Measurements from ENCODE around the gene ERICH2. TPM values are rescaled to one million over a fixed set of nuclear protein-coding genes. Genes with fewer than 3 reads are reported as not detected.

ERICH2 gene
- total and polyA plus RNA-seq, 2 of the 13 experiments (the other 11 are each of a cell fraction or from before 2014, with no cell fraction given) = not detected

DNA sequence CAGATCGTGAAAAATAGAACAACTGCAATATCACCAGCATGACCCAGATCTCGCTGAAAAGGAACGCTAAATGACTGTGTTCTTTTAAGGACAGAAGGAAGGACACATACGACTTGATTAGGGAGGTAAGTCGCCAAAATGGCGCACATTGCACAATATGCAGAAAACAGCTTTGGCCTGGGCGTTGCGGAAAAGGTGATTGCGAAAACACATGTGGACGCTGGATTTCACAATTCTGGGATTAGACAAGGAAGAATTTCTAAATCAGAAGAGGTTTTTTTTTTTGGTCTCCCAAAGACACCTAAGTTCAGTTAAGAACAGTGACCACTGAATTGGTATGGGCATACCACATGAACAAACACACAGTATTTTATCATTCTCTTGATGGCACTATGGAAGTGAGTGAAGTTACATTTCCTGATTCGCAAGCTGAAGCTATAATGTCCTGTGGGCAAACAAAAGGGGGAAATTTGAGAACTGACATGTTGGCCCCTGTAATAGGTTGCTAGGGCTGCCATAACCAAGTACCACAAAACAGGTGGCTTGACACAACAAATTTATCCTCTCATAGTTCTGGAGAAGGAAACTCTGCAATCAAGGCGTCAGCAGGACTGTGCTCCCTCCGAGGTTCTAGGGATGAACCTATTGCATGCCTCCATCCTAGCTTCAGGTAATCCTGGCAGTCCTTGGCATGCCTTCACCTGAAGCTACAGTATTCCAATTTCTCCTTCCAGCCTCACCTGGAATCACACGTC, 25.8 kb upstream of the ERICH2 start (continued):
- TF ChIP-seq, protein P1, sequence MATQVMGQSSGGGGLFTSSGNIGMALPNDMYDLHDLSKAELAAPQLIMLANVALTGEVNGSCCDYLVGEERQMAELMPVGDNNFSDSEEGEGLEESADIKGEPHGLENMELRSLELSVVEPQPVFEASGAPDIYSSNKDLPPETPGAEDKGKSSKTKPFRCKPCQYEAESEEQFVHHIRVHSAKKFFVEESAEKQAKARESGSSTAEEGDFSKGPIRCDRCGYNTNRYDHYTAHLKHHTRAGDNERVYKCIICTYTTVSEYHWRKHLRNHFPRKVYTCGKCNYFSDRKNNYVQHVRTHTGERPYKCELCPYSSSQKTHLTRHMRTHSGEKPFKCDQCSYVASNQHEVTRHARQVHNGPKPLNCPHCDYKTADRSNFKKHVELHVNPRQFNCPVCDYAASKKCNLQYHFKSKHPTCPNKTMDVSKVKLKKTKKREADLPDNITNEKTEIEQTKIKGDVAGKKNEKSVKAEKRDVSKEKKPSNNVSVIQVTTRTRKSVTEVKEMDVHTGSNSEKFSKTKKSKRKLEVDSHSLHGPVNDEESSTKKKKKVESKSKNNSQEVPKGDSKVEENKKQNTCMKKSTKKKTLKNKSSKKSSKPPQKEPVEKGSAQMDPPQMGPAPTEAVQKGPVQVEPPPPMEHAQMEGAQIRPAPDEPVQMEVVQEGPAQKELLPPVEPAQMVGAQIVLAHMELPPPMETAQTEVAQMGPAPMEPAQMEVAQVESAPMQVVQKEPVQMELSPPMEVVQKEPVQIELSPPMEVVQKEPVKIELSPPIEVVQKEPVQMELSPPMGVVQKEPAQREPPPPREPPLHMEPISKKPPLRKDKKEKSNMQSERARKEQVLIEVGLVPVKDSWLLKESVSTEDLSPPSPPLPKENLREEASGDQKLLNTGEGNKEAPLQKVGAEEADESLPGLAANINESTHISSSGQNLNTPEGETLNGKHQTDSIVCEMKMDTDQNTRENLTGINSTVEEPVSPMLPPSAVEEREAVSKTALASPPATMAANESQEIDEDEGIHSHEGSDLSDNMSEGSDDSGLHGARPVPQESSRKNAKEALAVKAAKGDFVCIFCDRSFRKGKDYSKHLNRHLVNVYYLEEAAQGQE (IDR thresholded peaks at IDR 0.05; ENCODE audit: borderline replicate concordance in 1 of 2, low read depth in 1 of 2, low read length in 2 of 2) = peak in 1 of 2 experiments; percentile 54; a peak in 1 of 4 replicates
- peak; percentile 80 for TF ChIP-seq FOSL2 (CRISPR knock-in tag; IDR thresholded peaks at IDR 0.05)
- TF ChIP-seq RBFOX2 (IDR thresholded peaks at IDR 0.05; ENCODE audit: low read depth, low read length) = no peak
- TF ChIP-seq, protein P2, sequence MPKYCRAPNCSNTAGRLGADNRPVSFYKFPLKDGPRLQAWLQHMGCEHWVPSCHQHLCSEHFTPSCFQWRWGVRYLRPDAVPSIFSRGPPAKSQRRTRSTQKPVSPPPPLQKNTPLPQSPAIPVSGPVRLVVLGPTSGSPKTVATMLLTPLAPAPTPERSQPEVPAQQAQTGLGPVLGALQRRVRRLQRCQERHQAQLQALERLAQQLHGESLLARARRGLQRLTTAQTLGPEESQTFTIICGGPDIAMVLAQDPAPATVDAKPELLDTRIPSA (CRISPR knock-in tag; IDR thresholded peaks at IDR 0.05; ENCODE audit: borderline replicate concordance) = no peak
- TF ChIP-seq, protein P3, sequence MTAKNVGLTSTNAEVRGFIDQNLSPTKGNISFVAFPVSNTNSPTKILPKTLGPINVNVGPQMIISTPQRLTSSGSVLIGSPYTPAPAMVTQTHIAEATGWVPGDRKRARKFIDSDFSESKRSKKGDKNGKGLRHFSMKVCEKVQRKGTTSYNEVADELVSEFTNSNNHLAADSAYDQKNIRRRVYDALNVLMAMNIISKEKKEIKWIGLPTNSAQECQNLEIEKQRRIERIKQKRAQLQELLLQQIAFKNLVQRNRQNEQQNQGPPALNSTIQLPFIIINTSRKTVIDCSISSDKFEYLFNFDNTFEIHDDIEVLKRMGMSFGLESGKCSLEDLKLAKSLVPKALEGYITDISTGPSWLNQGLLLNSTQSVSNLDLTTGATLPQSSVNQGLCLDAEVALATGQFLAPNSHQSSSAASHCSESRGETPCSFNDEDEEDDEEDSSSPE (CRISPR knock-in tag; IDR thresholded peaks at IDR 0.05) = no peak; the same call in 1 of the 2 replicates
- no peak for TF ChIP-seq ZNF550 (CRISPR knock-in tag; IDR thresholded peaks at IDR 0.05; ENCODE audit: borderline replicate concordance)
- TF ChIP-seq CBX2 (IDR thresholded peaks at IDR 0.05; ENCODE audit: low read depth, low read length) = no peak
- no peak for TF ChIP-seq CBX2 (CRISPR knock-in tag; IDR thresholded peaks at IDR 0.05; ENCODE audit: low read depth)
- TF ChIP-seq ZNF569 (CRISPR knock-in tag; IDR thresholded peaks at IDR 0.05; ENCODE audit: borderline replicate concordance) = no peak
- TF ChIP-seq SSRP1 (CRISPR knock-in tag; IDR thresholded peaks at IDR 0.05) = no peak
- peak; percentile 59; the same call in 1 of the 2 replicates for TF ChIP-seq ZNF34 (CRISPR knock-in tag; IDR thresholded peaks at IDR 0.05; ENCODE audit: borderline replicate concordance)
- TF ChIP-seq, protein P4, sequence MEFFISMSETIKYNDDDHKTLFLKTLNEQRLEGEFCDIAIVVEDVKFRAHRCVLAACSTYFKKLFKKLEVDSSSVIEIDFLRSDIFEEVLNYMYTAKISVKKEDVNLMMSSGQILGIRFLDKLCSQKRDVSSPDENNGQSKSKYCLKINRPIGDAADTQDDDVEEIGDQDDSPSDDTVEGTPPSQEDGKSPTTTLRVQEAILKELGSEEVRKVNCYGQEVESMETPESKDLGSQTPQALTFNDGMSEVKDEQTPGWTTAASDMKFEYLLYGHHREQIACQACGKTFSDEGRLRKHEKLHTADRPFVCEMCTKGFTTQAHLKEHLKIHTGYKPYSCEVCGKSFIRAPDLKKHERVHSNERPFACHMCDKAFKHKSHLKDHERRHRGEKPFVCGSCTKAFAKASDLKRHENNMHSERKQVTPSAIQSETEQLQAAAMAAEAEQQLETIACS (CRISPR knock-in tag; IDR thresholded peaks at IDR 0.05) = no peak
- peak; percentile 63; the same call in 1 of the 2 replicates for TF ChIP-seq TARDBP (CRISPR knock-in tag; IDR thresholded peaks at IDR 0.05)
- 0 out of 2 replicates have a peak, but pooled peaks have one; percentile 2 for TF ChIP-seq ZNF629 (CRISPR knock-in tag; conservative IDR thresholded peaks at IDR 0.05)
- TF ChIP-seq, protein P5, sequence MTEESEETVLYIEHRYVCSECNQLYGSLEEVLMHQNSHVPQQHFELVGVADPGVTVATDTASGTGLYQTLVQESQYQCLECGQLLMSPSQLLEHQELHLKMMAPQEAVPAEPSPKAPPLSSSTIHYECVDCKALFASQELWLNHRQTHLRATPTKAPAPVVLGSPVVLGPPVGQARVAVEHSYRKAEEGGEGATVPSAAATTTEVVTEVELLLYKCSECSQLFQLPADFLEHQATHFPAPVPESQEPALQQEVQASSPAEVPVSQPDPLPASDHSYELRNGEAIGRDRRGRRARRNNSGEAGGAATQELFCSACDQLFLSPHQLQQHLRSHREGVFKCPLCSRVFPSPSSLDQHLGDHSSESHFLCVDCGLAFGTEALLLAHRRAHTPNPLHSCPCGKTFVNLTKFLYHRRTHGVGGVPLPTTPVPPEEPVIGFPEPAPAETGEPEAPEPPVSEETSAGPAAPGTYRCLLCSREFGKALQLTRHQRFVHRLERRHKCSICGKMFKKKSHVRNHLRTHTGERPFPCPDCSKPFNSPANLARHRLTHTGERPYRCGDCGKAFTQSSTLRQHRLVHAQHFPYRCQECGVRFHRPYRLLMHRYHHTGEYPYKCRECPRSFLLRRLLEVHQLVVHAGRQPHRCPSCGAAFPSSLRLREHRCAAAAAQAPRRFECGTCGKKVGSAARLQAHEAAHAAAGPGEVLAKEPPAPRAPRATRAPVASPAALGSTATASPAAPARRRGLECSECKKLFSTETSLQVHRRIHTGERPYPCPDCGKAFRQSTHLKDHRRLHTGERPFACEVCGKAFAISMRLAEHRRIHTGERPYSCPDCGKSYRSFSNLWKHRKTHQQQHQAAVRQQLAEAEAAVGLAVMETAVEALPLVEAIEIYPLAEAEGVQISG (CRISPR knock-in tag; IDR thresholded peaks at IDR 0.05) = peak; percentile 79
- no peak for TF ChIP-seq SNAPC2 (CRISPR knock-in tag; IDR thresholded peaks at IDR 0.05)
- TF ChIP-seq ZNF256 (CRISPR knock-in tag; conservative IDR thresholded peaks at IDR 0.05) = no peak
- TF ChIP-seq SAFB2 (CRISPR knock-in tag; IDR thresholded peaks at IDR 0.05; ENCODE audit: borderline replicate concordance, low read depth) = no peak
- TF ChIP-seq ZNF614 (CRISPR knock-in tag; IDR thresholded peaks at IDR 0.05; ENCODE audit: borderline replicate concordance) = peak; percentile 96
- no peak for TF ChIP-seq ZNF768 (CRISPR knock-in tag; IDR thresholded peaks at IDR 0.05)
